DND-41 (cell line): Measurements from ENCODE around the gene TBC1D7.
A peak's percentile ranks its signal among the peaks of the same experiment; 100 is the strongest.

Experiments used
- ATAC-seq: fragments of 200-7000 bp; cut with Tn5 transposase; 3 replicates; pipeline ENCODE4 v1.9.1; 2021; ENCODE audit warnings: low read depth; ENCODE audit not compliant: insufficient read depth
- DNase-seq: peaks from one replicate; pipeline ENCODE4 v3.0.0-alpha.2; 2020
- H2AFZ ChIP-seq: 2 replicates; pipeline ENCODE4 v1.6.0; 2012; ENCODE audit warnings: low read depth, low read length
- H3K27ac ChIP-seq: 2 replicates; pipeline ENCODE4 v1.5.1; 2012; ENCODE audit warnings: low read length, inconsistent platforms
- H3K27me3 ChIP-seq: fragments of 200-600 bp; sonication (generic); 2 replicates; pipeline ENCODE4 v1.6.0; 2012; ENCODE audit warnings: low read length, mild to moderate bottlenecking, inconsistent platforms; ENCODE audit not compliant: insufficient read depth, poor library complexity
- H3K36me3 ChIP-seq: 2 replicates; pipeline ENCODE4 v1.5.1; 2012; ENCODE audit warnings: low read length, inconsistent platforms; ENCODE audit not compliant: insufficient read depth
- H3K4me1 ChIP-seq: 2 replicates; pipeline ENCODE4 v1.5.1; 2012; ENCODE audit warnings: mild to moderate bottlenecking, low read length; ENCODE audit not compliant: insufficient read depth
- H3K4me2 ChIP-seq: 2 replicates; pipeline ENCODE4 v1.6.0; 2012; ENCODE audit warnings: mild to moderate bottlenecking, moderate library complexity, low read length, inconsistent platforms; ENCODE audit not compliant: insufficient read depth
- H3K4me3 ChIP-seq, 2 experiments: fragments of 200-600 bp in 1 of 2; shearing (Covaris generic) in 1 of 2; 2 replicates each; pipeline ENCODE4 v1.5.1; 2012 to 2016; ENCODE audit warnings: inconsistent platforms in 2 of 2, low read length in 2 of 2, mild to moderate bottlenecking in 2 of 2, low read depth in 1 of 2, moderate library complexity in 1 of 2
- H3K79me2 ChIP-seq: 2 replicates; pipeline ENCODE4 v1.6.0; 2012; ENCODE audit warnings: low read length, inconsistent platforms; ENCODE audit not compliant: insufficient read depth
- H3K9ac ChIP-seq: 2 replicates; pipeline ENCODE4 v1.6.0; 2012; ENCODE audit warnings: low read depth, mild to moderate bottlenecking, inconsistent platforms, low read length, moderate library complexity
- H3K9me3 ChIP-seq: 2 replicates; pipeline ENCODE4 v1.5.1; 2012; ENCODE audit warnings: low read length, moderate library complexity, mild to moderate bottlenecking, inconsistent platforms; ENCODE audit not compliant: insufficient read depth, severe bottlenecking
- H4K20me1 ChIP-seq: 2 replicates; pipeline ENCODE4 v1.6.0; 2012; ENCODE audit warnings: low read length; ENCODE audit not compliant: insufficient read depth
- EZH2 ChIP-seq: IDR thresholded peaks from 3 replicates; pipeline ENCODE4 v1.6.1; 2012; ENCODE audit warnings: borderline replicate concordance, low read depth, mild to moderate bottlenecking, moderate library complexity, low read length, inconsistent platforms; ENCODE audit not compliant: severe bottlenecking
- TF ChIP-seq, protein P1 (sequence below): IDR thresholded peaks from 2 replicates; pipeline ENCODE4 v1.5.1; 2012; ENCODE audit warnings: borderline replicate concordance, low read length, moderate library complexity, mild to moderate bottlenecking; ENCODE audit not compliant: poor library complexity, severe bottlenecking; ENCODE audit errors: extremely low read depth

Gene TBC1D7

GRCh38 chr6:13303668-13304017, 24.7 kb downstream of the TBC1D7 start:
- ATAC-seq (no peak), DNase-seq (no peak)
- Histone ChIP-seq H3K4me3 (no peak overlapping the region), H4K20me1 (0 out of 2 replicates have a peak, but pooled peaks cover 3% of the 10 kb centered on the region), H3K27me3 (no peaks in the 10 kb centered on the region), H3K9ac (no peak overlapping the region), H2AFZ (no peak overlapping the region), H3K9me3 (no peaks in the 10 kb centered on the region), H3K79me2 (no peaks in the 10 kb centered on the region), H3K4me1 (no peaks in the 10 kb centered on the region), H3K27ac (no peak overlapping the region), H3K36me3 (peaks cover 82% of the 10 kb centered on the region), H3K4me2 (no peak overlapping the region)
- TF ChIP-seq, protein P1, sequence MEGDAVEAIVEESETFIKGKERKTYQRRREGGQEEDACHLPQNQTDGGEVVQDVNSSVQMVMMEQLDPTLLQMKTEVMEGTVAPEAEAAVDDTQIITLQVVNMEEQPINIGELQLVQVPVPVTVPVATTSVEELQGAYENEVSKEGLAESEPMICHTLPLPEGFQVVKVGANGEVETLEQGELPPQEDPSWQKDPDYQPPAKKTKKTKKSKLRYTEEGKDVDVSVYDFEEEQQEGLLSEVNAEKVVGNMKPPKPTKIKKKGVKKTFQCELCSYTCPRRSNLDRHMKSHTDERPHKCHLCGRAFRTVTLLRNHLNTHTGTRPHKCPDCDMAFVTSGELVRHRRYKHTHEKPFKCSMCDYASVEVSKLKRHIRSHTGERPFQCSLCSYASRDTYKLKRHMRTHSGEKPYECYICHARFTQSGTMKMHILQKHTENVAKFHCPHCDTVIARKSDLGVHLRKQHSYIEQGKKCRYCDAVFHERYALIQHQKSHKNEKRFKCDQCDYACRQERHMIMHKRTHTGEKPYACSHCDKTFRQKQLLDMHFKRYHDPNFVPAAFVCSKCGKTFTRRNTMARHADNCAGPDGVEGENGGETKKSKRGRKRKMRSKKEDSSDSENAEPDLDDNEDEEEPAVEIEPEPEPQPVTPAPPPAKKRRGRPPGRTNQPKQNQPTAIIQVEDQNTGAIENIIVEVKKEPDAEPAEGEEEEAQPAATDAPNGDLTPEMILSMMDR = no peak
- TF ChIP-seq EZH2 = no peak

GRCh38 chr6:13302751-13303667, 25.3 kb downstream of the TBC1D7 start:
- no peak overlapping the region for H3K9ac ChIP-seq
- no peak overlapping the region for H3K4me3 ChIP-seq
- no peaks in the 10 kb centered on the region for H3K4me1 ChIP-seq
- no peak overlapping the region for H2AFZ ChIP-seq
- H3K79me2 ChIP-seq = no peaks in the 10 kb centered on the region
- DNase-seq = no peak
- H3K9me3 ChIP-seq = no peaks in the 10 kb centered on the region
- peaks cover 76% of the 10 kb centered on the region for H3K36me3 ChIP-seq
- H3K27ac ChIP-seq = no peak overlapping the region
- 0 out of 2 replicates have a peak, but pooled peaks cover 3% of the 10 kb centered on the region for H4K20me1 ChIP-seq
- 0 out of 3 replicates have a peak, but pooled peaks have one; percentile 40 for ATAC-seq
- TF ChIP-seq, protein P1 = no peak
- no peak overlapping the region for H3K4me2 ChIP-seq
- H3K27me3 ChIP-seq = no peaks in the 10 kb centered on the region

- peaks cover 74% of the 10 kb centered on the region for H3K36me3 ChIP-seq
- H3K9me3 ChIP-seq = no peaks in the 10 kb centered on the region
- H3K4me2 ChIP-seq = no peak overlapping the region
- no peak overlapping the region for H3K27ac ChIP-seq
- H3K79me2 ChIP-seq = no peaks in the 10 kb centered on the region
- H3K4me1 ChIP-seq = no peaks in the 10 kb centered on the region
- no peaks in the 10 kb centered on the region for H3K27me3 ChIP-seq
- DNase-seq (no peak), ATAC-seq (no peak)
- TF ChIP-seq EZH2 = no peak
- TF ChIP-seq, protein P1 = no peak
- H4K20me1 ChIP-seq = 0 out of 2 replicates have a peak, but pooled peaks cover 3% of the 10 kb centered on the region
- no peak overlapping the region for H3K4me3 ChIP-seq
- no peak overlapping the region for H3K9ac ChIP-seq
- no peak overlapping the region for H2AFZ ChIP-seq
Observed at GRCh38 chr6:13302291-13302690, 26.0 kb downstream of the TBC1D7 start.
